HG02840 (cell line): Measurements from ENCODE around the gene RPAP3.
"Not testable (repeated sequence)": the region's sequence is repeated elsewhere in the genome, so short reads cannot be mapped to it uniquely, and the experiment has no call there.

Experiments used
- ATAC-seq: cut with Tn5 transposase; IDR thresholded peaks from one replicate; pipeline ENCODE4 v1.9.1; 2021; ENCODE audit warnings: mild to moderate bottlenecking, moderate library complexity, moderate number of reproducible peaks; ENCODE audit not compliant: unreplicated experiment, low FRiP score

The RPAP3 gene

DNA sequence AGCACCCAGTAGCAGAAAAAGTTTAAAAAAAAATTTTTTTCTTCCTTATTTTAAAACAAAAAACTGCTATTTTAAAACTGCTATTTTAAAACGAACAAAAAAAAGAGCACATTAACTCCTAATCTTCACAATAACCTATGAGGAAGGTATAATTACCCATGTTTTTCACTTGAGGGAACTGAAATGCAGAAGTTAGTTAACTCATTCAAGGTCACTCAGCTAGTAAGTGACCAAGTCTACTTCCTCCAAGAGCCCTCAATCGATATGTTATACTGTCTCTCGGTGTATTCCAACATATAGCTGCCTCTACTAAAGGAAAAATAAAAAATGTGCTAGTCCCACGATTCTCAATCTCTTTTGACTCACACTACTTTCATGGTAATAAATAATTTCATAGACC lies 7.8 kb downstream of the RPAP3 start:
- no peak for ATAC-seq

DNA sequence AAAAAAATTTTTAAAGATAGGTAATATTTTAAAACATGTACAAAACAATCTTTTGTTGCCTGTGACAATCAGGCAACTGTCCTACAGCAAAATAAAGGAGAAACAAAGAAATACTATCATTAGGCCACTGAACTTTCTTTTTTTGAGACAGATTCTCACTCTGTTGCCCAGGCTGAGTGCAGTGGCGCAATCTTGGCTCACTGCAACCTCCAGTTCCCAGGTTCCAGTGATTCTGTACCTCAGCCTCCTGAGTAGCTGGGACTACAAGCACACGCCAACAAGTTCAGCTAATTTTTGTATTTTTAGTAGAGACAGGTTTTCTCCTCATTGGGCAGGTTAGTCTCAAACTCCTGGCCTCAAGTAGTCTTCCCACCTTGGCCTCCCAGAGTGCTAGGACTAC lies 16.6 kb downstream of the RPAP3 start:
- no peak for ATAC-seq

DNA sequence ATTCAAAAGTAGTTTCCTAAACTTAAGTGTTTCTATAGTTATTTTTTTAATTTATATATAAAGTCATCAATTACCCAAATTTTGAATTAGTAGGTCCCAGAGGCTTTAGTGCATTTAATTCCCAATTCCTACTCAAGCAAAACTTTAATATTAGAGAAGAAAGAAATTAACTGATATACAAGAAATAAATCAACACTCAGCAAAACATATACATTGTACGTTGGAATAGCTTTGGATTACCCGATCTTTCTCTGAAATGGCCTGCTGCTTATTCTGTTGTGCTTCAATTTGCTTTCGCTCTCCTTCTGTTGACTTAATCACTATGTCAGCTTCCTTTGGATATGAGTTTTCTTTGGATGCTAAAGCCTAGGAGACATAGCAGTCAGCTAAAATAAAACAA lies 18.2 kb downstream of the RPAP3 start:
- no peak for ATAC-seq

DNA sequence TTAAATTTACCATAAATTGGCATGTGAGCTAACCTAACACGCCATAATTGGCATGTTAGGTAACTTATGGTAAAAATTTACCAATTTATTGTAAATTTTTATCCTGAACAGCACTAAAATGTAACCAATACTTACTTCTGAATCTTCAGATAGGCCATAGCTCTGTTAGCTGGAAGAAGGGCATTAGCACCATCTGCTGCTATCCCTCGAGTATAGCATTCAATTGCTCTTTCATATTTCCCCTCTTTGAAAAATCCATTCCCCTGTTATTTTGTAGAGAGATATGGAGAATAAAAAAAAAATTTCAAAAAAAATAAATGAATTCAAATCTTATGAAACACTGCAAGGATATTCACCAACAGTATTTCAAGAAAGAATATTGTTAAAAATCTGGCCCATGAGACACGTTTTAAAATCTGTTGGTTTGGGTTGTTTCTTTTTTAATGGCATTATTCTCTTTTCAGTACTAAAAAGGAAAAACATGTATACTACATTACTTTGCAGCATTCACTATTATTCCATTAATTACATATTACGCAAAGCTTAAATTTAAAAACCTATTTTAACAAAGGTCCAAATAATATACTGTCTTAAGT lies 19.1 kb downstream of the RPAP3 start:
- no peak for ATAC-seq

DNA sequence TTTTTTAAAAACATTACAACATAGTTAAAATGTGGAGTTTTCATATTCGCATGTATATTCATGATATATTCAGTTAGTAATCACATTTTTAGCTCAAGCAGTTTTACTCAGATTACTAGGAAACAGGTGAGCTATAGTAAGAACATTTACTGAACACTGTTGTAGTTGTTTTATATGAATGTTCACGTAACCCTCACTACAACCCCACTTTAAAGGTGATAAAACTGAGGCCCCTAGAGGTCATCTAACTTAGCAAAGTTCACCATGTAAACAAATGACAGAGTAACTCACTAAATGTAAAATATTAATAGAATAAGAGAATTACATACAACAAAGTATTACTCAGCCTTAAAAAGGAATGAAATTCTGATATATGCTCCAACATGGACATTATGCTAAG lies 26.0 kb downstream of the RPAP3 start:
- ATAC-seq: no peak

DNA sequence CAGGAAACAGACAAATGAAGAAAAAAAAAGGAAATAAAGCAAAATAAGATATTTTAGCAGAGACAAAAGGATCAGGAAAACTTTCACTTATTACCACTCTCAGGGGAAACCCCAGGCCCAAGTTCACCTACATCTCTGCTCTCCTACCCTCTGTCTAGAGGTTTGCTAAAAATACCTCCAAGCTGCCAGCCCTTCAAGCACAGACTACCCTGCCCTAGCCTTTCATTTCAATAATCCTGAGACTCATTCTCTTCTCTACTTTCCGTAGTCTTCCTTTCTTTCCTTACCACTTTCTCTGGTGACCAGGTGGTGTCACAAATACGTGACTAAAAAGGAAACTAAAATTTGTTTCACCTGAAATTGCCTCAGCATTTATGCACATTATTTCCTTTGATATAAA lies 33.8 kb downstream of the RPAP3 start:
- no peak for ATAC-seq

DNA sequence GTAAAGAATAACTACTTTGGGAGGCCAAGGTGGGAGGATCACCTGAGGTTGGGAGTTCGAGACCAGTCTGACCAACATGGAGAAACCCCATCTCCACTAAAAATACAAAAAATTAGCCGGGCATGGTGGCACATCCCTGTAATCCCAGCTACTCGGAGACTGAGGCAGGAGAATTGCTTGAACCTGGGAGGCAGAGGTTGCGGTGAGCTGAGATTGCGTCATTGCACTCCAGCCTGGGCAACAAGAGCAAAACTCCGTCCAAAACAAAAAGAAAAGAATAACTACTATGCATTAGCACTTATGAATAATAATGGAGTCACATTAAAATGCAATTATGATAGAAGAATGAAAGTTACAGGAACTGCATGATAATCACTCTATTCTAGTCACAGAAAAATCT lies 37.9 kb downstream of the RPAP3 start:
- ATAC-seq: not testable (repeated sequence)

DNA sequence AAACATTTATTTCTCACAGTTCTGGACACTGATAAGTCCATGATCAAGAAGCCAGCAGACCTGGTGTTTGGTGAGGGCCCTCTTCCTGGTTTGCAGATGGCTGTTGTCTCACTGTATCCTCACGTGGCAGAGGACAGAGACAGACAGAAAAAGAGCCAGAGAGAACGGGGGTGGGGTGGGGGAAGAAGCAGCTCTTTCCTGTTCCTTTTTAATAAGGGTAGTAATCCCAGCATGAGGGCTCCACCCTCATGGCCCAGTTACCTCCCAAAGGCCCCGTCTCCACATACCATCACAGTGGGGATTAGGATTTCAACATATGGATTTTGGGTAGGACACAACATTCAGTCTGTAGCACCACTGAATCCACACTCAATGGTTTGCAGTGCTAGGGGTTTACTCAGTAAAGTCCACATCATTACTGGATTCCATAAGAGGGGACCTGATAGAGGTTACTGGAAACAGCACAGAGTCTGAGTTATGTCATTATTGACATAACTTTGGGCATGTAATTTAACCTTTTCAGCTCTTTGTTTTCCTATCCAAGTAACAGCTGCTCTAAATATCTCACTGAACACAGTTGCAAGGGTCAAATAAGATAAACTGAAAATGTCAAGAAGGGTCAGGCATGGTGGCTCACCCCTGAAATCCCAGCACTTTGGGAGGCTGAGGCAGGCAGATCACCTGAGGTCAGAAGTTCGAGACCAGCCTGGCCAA lies 53.2 kb downstream of the RPAP3 start:
- no peak for ATAC-seq

DNA sequence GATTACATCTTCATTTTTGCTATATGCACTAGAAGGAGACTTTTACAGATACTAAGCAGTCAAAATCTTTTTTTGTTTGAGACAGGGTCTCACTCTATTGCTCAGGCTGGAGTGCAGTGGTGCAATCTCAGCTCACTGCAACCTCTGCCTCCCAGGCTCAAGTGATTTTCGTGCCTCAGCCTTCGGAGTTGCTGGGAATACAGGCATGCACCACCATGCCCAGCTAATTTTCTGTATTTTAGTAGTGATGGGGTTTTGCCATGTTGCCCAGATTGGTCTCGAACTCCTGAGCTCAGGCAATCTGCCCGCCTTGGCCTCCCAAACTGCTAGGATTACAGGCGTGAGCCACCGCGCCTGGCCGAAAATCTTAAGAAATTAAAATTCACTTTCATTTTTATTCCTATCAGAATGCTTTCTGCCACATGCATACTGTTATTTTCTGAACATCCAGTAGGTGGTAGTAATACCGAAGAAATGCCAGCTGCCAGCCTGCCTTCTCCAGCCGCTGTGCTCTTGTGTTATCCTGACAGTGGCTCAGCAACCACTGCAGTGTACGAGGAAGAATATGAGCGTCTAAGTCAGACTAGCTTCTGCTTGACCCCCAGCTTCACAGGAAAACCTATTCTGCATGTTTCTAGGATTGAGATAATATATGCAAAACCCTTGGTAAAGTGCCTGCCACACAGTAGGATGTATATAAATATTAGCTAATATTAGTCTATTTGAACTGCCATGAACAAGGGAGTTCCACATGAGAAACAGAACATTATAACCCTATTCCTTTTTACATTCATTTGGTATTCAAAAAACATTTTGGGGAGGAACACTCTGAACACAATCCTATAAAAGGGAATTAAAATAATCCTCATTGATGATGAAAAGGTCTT lies 54.2 kb downstream of the RPAP3 start:
- peak; percentile 53 for ATAC-seq

DNA sequence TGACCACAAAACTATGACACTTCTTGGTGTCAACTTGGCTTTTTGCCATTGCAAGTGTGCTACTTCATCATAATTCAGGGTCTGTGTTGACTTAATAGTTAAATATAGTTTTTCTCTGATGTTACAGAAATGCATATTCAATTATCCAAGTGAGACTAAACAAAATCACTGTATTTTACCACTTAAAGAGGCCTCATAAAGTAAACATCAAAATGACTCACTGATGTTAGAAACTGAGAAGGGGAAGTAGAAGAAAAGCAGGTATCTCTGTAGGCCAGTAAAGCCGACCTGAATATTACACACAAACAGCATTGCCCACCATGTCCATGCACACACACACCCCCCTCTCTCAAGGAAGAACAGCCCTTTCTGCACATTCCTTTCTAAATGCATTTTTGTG lies 55.4 kb downstream of the RPAP3 start:
- peak; percentile 72 for ATAC-seq

DNA sequence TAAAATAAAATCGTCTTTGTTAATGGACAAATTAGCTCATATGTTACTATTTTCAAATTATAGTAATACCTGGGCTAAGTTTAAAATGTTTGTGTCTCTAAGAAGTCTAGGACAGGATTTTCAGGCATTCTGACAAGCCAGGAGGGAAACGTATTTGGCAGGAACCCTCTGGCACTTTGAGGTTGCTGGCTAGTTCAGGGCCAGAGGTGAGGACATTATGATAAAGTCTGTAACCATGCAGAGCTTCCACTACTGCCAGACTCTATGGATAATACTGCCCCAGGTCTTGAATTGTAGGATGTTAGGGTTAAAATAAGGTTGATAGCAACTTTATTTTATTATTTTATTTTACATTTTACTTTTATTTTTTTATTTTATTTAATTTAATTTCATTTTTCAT lies 56.4 kb downstream of the RPAP3 start:
- no peak for ATAC-seq

DNA sequence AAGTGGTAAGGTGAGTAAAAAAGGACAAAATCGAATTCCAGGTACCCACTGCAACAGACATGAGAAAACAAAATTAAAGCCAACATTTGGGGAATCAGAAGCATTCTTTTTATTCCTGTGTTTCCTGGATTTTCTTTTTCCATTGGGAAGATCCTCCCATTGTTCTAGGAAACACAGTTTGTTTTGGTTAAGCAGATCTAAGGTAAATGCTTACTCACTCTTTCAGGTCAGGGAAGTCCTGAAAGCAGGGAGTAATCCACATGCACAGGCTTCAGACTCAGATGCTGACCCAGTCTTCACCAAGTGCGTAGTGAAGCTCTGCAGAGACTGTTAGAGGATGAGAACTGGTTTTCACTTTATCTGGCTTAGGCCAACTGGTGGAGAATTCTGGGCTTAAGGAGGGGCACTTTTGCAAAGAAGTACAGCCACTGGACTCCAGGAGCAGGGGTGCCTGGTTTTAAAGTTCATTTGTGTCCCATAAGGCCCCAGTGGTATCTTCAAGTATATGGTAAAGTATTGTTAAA lies 57.7 kb downstream of the RPAP3 start:
- ATAC-seq: no peak

DNA sequence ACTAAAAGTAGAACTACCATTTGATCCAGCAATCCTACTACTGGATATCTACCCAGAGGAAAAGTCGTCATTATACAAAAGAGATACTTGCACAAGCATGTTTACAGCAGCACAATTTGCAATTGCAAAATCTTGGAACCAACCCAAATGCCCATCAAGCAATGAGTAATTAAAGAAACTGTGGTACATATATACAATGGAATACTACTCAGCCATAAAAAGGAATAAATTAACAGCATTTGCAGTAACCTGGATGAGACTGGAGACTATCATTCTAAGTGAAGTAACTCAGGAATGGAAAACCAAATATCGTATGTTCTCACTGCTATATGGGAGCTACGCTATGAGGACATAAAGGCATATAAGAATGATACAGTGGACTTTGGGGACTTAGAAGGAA lies 63.5 kb downstream of the RPAP3 start:
- not testable (repeated sequence) for ATAC-seq

DNA sequence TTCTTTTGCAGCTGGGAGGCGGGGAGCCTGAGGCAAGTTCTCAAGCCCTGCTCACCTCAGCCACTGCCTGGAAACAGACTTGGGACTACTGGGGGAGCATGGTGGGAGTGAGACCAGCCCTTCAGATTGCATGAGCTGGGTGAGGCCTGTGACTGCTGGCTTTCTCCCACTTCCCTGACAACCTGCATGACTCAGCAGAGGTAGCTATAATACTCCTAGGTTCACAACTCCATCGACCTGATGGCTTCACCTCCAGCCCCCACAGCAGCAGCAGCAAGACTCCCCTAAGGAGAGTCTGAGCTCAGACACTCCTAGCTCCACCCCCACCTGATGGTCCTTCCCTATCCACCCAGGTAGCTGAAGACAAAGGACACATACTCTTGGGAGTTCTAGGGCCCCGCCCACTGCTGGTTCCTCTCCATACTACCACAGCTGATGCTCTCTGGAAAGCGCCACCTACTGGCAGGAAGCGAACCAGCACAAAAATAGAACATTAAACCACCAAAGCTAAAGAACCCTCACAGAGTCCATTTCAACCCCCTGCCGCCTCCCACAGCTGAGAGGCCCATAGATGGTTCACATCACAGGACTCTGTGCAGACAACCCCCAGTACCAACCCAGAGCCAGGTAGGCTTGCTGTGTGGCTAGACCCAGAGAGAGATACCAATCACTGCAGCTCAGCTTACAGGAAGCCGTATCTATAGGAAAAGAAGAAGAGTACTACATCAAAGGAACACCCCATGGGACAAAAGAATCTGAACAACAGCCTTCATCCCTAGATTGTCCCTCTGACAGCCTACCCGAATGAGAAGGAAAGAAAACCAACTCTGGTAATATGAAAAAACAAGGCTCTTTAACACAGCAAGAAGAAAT lies 68.7 kb downstream of the RPAP3 start:
- ATAC-seq: no peak

DNA sequence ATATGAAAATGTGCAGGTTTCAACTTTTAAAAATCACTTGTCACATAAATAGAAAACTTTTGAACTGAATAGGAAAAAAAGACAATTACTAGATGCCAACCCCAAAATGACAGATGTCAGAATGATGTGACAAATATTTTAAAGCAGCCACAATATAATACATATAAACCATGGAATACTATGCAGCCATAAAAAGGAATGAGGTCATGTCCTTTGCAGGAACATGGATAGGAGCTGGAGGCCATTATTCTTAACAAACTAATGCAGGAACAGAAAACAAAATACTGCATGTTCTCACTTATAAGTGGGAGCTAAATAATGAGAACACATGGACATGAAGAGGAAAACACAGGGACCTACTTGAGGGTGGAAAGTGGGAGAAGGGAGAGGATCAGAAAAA lies 70.1 kb downstream of the RPAP3 start:
- ATAC-seq: not testable (repeated sequence)

DNA sequence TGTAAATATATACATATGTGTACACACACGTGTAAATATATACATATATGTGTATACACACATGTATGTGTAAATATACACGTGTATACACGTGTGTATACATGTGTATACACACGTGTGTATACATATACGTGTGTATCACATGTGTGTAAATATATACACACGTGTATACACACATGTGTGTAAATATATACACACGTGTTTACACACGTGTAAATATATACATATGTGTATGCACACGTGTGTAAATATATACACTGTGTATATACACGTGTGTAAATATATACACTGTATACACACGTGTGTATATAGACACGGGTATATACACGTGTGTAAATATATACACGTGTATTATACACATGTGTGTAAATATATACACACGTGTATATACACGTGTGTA lies 71.7 kb downstream of the RPAP3 start:
- no peak for ATAC-seq

DNA sequence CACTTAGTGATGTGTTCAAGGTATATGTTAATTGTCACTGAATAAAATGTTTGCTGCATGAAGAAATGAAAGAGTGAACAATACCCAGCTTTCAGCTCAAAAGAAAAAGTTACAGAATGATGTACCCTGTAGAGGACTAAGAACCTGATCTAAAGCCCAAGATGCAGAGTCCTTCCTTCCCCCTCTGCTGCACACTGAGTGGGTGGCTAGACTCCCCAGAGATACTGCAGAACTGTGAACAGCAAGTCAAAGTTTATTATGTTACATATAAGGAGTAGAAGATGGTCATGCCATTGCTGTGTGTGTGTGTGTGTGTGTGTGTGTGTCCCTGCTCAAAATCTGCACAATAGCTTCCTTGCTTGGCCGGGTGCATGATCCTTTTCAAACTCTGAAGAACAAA lies 83.9 kb downstream of the RPAP3 start:
- no peak for ATAC-seq

DNA sequence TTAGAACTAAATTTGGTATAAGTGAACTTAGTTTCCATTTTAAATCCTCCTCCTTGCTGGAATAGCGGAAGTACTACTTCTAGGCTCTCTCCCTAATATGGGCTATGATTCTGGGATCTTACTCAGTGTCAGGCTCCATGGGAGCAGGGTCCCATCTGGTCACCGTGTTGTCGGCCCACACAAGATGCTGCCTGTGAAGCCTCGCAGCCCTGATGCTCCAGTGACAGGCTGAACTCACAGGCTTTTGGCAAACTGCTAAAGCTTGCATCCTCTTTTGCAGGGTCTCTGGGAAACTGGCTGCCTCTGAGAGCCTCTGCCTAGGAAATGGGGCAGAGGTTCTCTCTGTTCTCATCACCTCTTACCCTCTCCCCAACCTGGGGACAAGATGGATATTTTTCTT lies 88.4 kb downstream of the RPAP3 start:
- no peak for ATAC-seq

DNA sequence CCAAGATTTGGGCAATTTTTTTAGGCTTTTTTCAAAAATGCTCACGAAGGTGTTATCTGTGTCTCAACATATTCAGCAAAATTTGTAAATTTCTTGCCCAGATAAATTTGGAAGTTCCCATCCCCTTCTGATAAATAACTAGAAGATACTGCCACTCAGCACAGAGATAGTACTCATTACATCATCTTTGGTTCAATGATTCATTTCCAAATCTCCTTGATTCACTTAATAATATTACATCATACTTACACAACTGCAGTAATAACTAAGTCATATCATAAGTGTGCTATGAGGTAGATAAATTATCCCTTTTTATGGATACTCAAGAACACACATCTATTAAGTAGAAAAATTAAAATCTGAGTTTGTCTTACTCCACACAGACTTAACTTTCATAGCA lies 89.4 kb downstream of the RPAP3 start:
- ATAC-seq: no peak

DNA sequence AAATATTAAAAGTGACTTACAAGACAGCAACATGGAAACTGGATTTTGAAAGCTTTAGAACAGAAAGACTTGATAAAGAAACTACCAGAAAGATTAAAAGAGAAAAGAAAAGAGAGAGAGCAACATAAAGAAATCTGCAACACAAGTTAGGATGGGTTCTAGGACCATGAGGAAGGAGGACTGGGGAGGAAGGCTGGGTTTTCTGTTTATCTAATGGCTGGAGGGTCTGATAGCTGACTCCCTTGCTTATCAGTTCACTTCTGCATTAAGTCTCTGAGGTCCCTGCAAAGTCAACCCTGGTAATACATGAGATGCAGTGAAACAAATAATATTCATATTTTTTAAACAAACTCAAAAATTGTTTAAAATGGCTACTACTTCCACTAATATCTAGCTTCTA lies 90.1 kb downstream of the RPAP3 start:
- ATAC-seq: no peak
